ELF-1 (cell line): ENCODE measurements around the gene RWDD3.

Source experiments
- DNase-seq: peaks from one replicate; pipeline ENCODE4 v3.0.0-alpha.2; 2016; ENCODE audit warnings: low read depth, low spot score

The RWDD3 gene

GRCh38 chr1:95282518-95282895 is 48.5 kb downstream of the RWDD3 start:
- DNase-seq = no peak

- DNase-seq = no peak
Measured at GRCh38 chr1:95284420-95284819, 50.4 kb downstream of the RWDD3 start.

- DNase-seq = no peak
Measured at GRCh38 chr1:95286479-95286878, 52.5 kb downstream of the RWDD3 start.

GRCh38 chr1:95287081-95287480 is 53.1 kb downstream of the RWDD3 start:
- DNase-seq = no peak

GRCh38 chr1:95287825-95288224 is 53.8 kb downstream of the RWDD3 start:
- DNase-seq = no peak
